CD4-positive, alpha-beta T cell treated with Interferon gamma for 1 hour (primary cell): ENCODE measurements around the gene SGIP1.
"Not testable (repeated sequence)": the region's sequence is repeated elsewhere in the genome, so short reads cannot be mapped to it uniquely, and the experiment has no call there.

Experiments used
- DNase-seq: peaks from one replicate; pipeline ENCODE4 v3.0.0-alpha.2; 2020

Gene SGIP1

GRCh38 chr1:66685265-66685664, 151.3 kb downstream of the SGIP1 start:
- no peak for DNase-seq

GRCh38 chr1:66685670-66686069, 151.7 kb downstream of the SGIP1 start:
- no peak for DNase-seq

- no peak for DNase-seq
Measured at GRCh38 chr1:66686406-66686805, 152.5 kb downstream of the SGIP1 start.

- no peak for DNase-seq
Measured at GRCh38 chr1:66687358-66687757, 153.4 kb downstream of the SGIP1 start.

GRCh38 chr1:66690666-66691381, 156.9 kb downstream of the SGIP1 start:
- DNase-seq = no peak

- no peak for DNase-seq
Measured at GRCh38 chr1:66692681-66693080, 158.7 kb downstream of the SGIP1 start.

GRCh38 chr1:66693856-66694255, 159.9 kb downstream of the SGIP1 start:
- DNase-seq = no peak

GRCh38 chr1:66695116-66695515, 161.2 kb downstream of the SGIP1 start:
- DNase-seq = no peak

GRCh38 chr1:66696771-66697170, 162.8 kb downstream of the SGIP1 start:
- no peak for DNase-seq

- no peak for DNase-seq
Measured at GRCh38 chr1:66699213-66699612, 165.3 kb downstream of the SGIP1 start.

GRCh38 chr1:66704177-66704875, 170.4 kb downstream of the SGIP1 start:
- DNase-seq = no peak

GRCh38 chr1:66705110-66705509, 171.2 kb downstream of the SGIP1 start:
- no peak for DNase-seq

GRCh38 chr1:66711420-66711819, 177.5 kb downstream of the SGIP1 start:
- DNase-seq = no peak

GRCh38 chr1:66712839-66713238, 178.9 kb downstream of the SGIP1 start:
- DNase-seq = no peak

GRCh38 chr1:66723985-66724384, 190.0 kb downstream of the SGIP1 start:
- no peak for DNase-seq

- DNase-seq = peak; percentile 18
Measured at GRCh38 chr1:66725885-66726665, 192.1 kb downstream of the SGIP1 start.

- no peak for DNase-seq
Measured at GRCh38 chr1:66728021-66728420, 194.1 kb downstream of the SGIP1 start.

- not testable (repeated sequence) for DNase-seq
Measured at GRCh38 chr1:66728716-66729115, 194.8 kb downstream of the SGIP1 start.

- no peak for DNase-seq
Measured at GRCh38 chr1:66729119-66729518, 195.2 kb downstream of the SGIP1 start.

- DNase-seq = no peak
Measured at GRCh38 chr1:66729523-66729922, 195.6 kb downstream of the SGIP1 start.

- DNase-seq = no peak
Measured at GRCh38 chr1:66730462-66730861, 196.5 kb downstream of the SGIP1 start.

- no peak for DNase-seq
Measured at GRCh38 chr1:66731170-66731865, 197.4 kb downstream of the SGIP1 start.
